Measurements from ENCODE around the gene CACNA1G.
A peak's percentile ranks its signal among the peaks of the same experiment; 100 is the strongest.

The CACNA1G gene

DNA sequence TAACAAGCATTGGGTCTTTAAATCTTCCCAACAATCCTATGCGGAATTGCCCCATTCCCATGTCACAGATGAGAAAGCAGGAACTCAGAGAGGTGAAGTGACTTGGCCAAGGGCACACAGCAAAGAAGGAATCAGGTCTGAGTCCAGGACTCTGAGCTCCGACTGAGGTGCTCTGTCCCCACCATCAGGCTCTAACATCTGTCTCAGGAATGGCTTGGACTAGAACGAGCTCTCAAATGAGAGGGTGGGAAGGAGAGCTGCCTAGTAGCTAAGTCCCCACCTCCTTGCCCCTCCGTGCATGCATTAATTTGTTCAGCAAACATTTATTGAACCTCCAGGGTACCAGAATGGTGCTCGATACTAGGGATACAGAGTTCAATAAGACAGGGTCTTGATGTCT, 100.8 kb downstream of the CACNA1G start:
- H3K27ac ChIP-seq = peak overlapping the region; percentile 59
- TF ChIP-seq, protein P1, sequence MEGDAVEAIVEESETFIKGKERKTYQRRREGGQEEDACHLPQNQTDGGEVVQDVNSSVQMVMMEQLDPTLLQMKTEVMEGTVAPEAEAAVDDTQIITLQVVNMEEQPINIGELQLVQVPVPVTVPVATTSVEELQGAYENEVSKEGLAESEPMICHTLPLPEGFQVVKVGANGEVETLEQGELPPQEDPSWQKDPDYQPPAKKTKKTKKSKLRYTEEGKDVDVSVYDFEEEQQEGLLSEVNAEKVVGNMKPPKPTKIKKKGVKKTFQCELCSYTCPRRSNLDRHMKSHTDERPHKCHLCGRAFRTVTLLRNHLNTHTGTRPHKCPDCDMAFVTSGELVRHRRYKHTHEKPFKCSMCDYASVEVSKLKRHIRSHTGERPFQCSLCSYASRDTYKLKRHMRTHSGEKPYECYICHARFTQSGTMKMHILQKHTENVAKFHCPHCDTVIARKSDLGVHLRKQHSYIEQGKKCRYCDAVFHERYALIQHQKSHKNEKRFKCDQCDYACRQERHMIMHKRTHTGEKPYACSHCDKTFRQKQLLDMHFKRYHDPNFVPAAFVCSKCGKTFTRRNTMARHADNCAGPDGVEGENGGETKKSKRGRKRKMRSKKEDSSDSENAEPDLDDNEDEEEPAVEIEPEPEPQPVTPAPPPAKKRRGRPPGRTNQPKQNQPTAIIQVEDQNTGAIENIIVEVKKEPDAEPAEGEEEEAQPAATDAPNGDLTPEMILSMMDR (conservative IDR thresholded peaks at IDR 0.05) = no peak

DNA sequence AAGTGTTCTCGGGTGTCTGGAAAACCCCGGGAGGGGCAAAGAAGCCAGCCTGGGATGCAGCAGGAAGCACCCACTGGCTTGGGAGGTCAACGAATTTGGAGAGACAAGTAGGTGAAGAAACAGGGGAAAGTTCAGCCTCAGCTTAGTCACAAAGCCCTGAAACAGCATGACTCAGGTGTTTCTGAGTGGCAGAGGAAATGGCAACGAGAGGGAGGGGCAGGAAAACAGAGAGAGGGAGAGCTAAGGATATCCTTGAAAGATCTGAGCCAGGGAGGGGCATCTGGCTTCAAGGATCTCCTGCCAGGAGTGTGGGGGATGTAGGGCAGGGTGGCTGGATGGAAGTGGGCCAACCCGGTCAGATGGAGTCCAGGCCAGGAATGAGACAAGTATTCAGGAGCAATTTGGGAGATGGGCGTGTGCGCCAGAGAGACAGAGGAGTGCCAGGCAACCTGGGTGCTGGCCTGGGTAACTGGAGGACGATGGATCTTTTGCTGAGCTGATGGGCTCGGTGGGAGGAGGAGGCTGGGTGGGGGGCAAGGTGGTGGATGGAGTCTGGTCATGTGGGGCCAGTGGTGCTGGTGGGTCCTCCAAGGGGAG, 101.4 kb downstream of the CACNA1G start:
- TF ChIP-seq, protein P1 (conservative IDR thresholded peaks at IDR 0.05) = no peak
- H3K27ac ChIP-seq = peak overlapping the region; percentile 59

DNA sequence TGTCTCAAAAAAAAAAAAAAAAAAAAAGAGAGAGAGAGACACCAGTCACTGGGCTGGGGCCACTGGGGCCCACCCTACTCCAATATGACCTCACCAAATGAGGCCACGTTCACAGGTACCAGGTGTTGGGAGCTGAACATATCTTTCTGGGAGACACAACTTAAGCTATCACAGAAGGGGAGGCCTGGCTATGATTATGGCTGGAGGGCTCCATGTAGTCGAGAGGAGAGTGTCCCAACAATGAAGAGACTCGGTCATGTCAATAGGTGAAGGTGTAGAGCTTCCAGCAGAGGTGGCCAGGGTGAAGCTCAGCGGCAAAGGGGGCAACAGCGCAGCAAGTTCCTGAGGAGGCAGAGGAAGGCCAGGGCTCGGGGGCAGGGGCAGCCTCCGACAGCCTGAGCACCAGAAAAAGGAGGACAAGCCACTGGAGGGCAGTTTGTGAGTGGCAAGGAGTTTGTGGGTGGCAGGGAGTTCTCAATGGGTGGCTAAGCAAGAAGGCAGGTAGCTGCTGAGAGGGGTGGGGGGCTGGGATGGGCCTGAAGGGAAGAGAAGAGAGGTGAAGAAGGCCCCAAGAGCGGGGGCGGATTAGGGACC, 102.2 kb downstream of the CACNA1G start:
- TF ChIP-seq, protein P1 (conservative IDR thresholded peaks at IDR 0.05) = no peak
- no peak overlapping the region; the same call in 1 of the 2 replicates for H3K27ac ChIP-seq

DNA sequence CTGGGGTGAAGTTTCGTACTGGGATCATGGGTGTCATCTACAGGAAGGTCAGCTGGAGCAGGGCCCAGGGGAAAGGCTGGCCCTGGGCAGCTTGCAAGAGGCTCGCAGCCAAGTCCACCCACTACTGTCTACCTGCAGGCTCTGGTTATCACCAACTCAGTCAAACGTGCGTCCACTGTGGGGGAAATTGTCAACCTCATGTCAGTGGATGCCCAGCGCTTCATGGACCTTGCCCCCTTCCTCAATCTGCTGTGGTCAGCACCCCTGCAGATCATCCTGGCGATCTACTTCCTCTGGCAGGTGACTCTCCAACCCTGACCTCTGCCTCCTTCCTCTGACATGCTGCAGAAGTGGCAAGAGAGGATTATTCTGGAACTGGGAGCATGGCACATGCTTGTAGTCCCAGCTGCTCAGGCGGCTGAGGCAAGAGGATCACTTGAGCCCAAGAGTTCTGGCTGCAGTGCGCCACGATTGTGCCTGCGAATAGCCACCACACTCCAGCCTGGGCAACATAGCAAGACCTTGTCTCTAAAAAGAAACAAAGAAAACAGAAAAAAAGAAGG, 103.4 kb downstream of the CACNA1G start:
- H3K27ac ChIP-seq = no peak overlapping the region
- TF ChIP-seq, protein P1 (conservative IDR thresholded peaks at IDR 0.05) = no peak

DNA sequence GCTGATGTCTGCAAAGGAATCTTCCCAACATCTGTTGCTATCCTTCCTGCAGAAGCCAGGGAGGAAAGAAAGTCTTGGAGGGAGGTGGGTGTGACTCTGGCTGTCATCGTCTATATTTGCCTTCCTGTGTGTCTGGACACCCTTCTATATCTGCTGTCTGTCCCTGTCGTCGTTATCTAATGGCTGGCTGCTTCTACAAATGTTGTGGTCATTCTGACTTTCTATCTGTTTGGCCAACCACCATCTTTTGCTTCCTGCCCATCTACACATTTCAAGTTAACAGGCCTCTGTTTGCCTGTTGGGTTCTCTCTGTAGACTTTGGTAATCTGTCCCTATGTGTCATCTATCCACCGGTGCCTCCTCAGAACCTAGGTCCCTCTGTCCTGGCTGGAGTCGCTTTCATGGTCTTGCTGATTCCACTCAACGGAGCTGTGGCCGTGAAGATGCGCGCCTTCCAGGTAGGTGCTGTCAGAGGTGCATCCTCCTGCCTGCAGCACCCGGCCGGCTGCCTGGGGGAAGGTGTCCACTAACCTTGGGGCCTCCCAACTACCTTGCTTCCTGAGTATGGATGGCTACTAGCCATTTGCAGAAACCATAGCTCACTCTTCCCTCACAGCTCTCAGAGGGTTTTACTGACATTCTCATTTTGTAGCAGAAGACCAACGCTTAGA, 104.4 kb downstream of the CACNA1G start:
- no peak overlapping the region for H3K27ac ChIP-seq
- TF ChIP-seq, protein P1 (conservative IDR thresholded peaks at IDR 0.05) = no peak

DNA sequence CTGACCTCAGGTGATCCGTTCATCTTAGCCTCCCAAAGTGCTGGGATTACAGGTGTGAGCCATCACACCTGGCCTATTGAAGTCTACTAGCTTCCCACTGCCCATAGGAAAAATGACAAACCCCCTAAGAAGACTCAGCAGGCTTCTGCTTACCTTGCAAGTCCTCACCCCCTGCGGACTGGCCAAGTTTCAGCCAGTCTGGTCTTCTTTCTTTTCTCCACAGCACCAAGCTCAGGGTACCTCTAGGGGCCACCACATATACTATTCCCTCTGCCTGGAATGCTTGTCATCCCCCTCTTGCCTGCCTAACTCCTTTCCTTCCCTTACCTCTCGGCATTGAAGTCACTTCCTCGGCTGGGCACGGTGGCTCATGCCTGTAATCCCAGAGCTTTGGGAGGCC, 105.3 kb downstream of the CACNA1G start:
- H3K27ac ChIP-seq = no peak overlapping the region
- TF ChIP-seq, protein P1 (conservative IDR thresholded peaks at IDR 0.05) = no peak

DNA sequence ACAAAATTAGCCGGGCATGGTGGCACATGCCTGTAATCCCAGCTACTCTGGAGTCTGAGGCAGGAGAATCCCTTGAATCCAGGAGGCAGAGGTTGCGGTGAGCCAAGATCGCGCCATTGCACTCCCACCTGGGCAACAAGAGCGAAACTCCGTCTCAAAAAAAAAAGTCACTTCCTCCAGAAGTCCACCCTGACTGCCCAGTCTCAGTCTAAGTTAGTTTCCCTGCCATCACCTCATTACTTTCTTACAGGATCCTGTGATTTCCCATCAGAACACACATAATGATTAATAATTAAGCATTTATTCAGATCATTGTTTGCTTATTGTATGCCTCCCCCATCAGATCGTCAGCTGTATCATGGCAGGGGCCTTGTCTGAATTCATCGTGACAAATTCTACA, 105.8 kb downstream of the CACNA1G start:
- no peak overlapping the region for H3K27ac ChIP-seq
- TF ChIP-seq, protein P1 (conservative IDR thresholded peaks at IDR 0.05) = no peak

Data from VCaP (cell line).